Urothelium cell line (cell line): ENCODE measurements around the gene RSPH6A.

Source experiments
- DNase-seq: peaks from one replicate; pipeline ENCODE4 v3.0.0; 2011; ENCODE audit warnings: low spot score, mixed read lengths
- FAIRE-seq: peaks from 2 replicates; lab custom pipeline; 2011; peaks lifted over from hg19 to GRCh38; lab: Jason Lieb, UNC

Gene RSPH6A

DNA sequence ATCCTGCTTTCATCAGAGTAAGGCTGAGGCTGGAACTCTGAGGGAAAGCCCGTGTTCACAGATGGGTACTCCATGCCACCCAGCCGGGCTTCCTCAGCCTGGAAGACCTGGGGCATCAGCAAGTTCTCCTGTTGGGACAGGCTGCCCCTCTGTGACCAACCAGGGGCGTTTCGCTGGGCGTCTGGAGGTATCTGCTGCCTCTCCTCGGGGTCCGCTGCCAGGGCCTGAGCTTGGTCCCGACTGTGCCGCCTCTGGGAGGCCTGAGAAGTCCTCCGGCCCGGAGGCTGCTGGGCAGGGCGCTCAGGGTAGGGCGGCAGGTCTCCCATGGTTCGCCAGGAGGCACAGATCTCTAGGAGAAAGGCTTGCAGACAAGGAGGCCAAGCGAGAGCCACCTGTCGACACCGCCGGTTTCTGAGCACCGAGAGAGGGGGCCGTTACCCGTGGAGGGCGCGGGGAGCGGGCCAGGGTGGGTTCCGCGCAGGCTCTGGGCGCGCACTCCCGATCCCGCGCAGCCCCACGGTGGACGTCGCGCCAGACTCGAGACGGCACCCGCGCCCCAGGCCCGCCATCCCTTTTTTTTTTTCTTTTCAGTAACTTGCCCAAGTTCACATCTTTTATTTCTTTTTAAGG is at the start of gene RSPH6A:
RSPH6A (minus strand) TSS at position 458 of the 630 bp plus-strand sequence; CDS start at position 326, 132 bp downstream.
- DNase-seq (no peak), FAIRE-seq (no peak)

DNA sequence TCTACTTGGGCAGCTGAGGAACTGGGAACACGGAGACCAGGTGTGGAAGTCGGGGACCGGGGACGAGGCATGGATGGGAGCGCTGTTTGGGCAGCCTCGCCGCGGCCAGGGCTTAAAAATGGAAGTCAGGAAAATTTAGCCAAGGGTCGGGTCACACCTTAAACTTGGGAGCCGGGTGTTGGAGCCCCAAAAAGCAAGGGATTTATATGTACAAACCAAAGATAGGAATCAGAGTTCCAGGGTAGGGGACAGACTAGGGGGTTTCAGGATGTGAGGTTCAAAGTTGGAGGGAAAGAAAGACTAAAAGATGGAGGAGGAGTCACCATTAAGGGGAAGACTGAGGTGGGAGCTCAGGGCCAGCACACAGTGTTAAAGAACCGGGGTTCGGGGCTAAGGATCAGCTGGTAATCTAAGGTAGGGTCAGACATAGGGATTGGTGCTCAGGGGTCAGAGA is 49.5 kb upstream of the RSPH6A start:
- no peak for DNase-seq
- no peak for FAIRE-seq

DNA sequence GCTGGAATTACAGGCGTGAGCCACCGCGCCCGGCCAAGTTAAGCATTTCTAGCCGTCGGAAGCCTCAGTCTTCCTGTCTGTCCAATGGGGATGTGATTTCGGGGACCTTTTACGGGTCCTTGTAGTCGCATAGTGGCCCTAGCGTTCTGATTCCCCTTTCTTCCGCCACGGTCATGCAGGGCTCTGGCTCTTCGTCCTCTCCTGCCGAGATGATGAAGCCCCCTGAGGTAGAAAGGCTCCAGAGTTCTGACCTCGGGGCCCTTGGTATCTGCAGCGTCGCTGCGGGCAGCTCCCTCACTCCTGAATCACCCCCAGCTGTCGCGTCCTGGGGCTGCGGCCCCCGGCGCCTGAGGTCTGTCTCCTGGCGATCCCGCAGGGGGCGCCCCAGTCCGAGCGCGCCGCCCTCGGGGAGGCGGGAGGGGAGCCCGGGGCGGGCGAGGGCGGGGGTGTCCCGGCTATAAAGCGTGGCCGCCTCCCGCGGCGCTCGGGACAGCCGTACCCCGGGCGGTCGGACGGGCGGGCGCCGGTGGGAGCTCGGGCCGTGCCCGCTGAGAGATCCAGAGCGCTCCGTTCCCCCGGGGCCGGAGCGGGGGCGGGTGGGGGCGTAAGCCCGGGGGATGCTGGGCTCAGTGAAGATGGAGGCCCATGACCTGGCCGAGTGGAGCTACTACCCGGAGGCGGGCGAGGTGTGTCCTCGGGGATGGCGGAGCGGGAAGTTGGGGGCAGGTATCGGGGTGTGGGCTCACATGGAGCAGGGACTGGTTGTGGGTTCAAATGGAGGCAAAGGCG is 48.9 kb upstream of the RSPH6A start, which contains the start of gene FOXA3:
FOXA3 (plus strand) TSS at position 487 of the 789 bp plus-strand sequence; CDS start at position 618, 131 bp downstream.
- FAIRE-seq (no peak), DNase-seq (peak; percentile 73)

GRCh38 chr19:45863335-45863839 is 48.3 kb upstream of the RSPH6A start:
- no peak for FAIRE-seq
- no peak for DNase-seq

- FAIRE-seq (peak; percentile 94), DNase-seq (peak; percentile 100)
These were observed 47.6 kb upstream of the RSPH6A start, which contains the start of gene SYMPK for GRCh38 chr19:45862564-45863334. Gene SYMPK, minus strand, starts transcription at chr19:45863147. Its CDS starts 8,652 bp downstream, at chr19:45854495.

GRCh38 chr19:45862271-45862563 is 47.1 kb upstream of the RSPH6A start:
- DNase-seq: no peak
- FAIRE-seq: no peak

DNA sequence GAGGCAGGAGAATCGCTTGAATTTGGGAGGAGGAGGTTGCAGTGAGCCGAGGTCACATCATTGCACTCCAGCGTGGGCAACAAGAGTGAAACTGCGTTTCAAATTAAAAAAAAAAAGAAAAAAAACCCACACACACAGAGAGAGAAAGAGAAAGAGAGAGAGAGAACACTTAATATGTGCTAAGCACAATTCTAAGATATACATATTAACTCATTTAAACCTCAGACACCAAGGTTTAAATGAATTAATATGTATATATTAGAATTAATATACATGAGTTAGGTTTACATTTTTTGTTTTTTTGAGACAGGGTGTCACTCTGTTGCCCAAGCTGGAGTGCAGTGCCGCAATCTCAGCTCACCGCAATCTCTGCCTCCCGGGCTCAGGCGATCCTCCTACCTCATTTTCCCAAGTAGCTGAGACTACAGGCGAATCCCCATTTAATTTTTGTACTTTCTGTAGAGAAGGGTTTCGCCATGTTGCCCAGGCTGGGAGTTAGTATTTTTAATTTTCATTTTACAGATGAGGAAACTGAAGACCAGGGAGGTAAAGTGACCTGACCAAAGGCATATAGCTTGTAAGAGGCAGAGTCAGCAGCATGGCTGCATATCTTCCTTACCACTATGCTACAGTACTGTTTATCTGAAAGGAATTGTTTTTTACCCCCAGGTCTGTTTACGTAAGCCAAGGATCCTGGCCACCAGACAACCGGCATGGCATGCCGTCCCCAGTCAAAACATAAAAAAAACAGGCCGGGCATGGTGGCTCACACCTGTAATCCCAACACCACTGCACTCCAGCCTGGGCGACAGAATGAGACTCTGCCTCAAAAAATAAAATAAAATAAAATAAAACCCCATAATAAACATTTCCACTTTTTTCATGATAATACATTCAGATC is 45.5 kb upstream of the RSPH6A start:
- DNase-seq (no peak), FAIRE-seq (no peak)

GRCh38 chr19:45854167-45854778 is 39.2 kb upstream of the RSPH6A start:
- DNase-seq: no peak
- FAIRE-seq: no peak

DNA sequence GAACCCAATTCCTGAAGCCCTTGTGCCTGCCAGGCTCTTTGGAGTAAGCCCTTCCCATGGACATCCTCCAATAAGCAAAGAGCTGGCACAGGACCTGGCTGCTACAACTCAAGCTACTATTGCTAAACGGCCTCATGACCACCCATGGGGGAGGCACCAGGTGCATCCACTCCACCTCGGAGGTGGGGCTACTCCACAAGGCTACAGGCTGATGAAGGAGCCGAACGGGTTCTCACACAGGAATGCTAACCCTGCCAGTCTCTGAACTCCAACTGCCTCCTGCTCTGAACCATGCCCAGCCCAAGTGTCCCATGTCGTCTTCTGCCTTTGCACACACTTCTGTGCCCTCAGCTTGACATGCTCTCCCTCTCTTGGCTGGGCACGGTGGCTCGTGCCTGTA is 37.9 kb upstream of the RSPH6A start:
- FAIRE-seq (no peak), DNase-seq (no peak)

DNA sequence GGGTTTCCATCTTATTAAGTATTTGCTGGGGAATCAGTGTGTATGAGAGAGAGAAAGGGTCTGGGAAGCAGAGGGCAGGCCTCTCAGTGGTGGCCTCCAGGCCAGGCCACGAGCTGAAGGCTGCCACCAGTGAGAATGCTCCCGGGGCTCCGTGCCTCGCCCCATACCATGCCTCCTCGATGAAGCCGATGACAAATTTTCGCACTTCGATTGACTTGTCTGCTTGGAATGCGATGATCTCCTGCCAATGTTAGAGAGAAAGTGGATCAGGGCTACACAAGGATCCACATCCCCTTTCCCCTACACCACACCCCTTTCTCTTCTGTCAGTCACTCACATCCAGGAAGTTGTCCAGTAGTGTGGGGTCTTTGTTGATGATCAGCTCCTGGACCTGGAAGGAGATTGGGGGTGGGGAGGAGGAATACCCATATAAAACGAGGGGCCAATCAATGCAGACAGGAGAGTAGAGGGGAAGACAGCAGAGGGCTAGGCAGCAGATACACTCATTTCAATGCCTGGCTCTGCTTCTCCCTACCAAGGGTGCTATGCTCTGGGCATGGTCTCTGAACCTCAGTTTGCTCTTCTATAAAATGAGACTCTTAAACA is 37.1 kb upstream of the RSPH6A start:
- DNase-seq (no peak), FAIRE-seq (no peak)

DNA sequence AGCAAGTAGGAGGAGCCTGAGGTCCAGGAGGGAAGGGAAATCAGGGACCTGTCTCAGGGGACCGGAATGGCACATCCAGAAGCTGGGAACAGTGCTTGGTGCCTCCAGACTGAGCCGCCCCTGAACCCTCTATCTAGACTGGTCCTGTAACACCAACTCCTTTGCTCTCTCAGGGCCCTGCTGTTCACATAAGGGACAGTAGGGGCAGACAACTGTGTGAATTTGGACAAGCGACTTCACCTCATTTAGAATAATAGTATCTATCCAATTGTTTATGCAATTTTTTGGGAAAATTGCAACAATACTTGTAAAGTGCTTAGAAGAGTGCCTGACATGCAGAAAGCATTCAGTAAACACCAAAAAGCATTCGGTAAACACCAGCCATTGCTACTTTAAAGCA is 33.8 kb upstream of the RSPH6A start:
- FAIRE-seq (no peak), DNase-seq (no peak)

DNA sequence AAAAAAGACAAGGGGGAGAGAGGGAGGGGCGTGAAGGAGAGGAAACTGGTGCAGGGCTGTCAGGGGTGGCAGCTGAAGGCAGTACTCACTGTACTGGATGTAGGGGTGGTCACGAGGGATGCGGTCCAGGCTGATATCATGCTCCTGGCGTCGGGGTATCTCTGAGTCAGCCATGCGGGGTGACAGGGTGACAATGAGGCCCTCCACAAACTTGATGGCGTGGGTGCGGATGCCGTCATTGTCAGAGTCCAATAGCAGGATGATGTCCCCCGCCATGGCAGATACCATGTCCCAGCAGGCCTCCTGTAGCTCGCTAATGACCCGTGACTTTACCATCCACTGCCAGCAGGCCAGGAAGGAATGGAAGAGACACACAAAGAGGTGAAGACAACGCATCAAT is 32.6 kb upstream of the RSPH6A start:
- DNase-seq: no peak
- FAIRE-seq: no peak

DNA sequence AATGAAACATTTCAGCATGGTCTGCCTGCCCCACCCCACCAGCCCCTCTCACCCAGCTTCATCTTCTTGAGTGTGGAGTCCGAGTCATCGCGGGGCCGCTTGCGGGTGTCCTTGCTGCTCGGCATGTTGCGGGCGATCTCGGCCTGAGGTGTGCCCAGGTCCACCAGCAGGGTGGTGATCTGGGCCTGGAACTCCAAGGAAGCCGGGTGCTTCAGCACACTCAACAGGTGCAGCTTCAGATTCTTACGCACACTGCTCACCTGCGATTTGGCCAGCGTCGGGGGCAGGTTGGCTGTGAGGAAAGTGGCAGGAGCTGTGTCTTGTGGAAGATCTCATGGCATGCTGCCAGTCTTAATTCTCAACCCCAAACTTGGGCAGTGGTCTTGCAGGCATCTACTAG is 27.1 kb upstream of the RSPH6A start:
- DNase-seq: no peak
- FAIRE-seq: no peak

DNA sequence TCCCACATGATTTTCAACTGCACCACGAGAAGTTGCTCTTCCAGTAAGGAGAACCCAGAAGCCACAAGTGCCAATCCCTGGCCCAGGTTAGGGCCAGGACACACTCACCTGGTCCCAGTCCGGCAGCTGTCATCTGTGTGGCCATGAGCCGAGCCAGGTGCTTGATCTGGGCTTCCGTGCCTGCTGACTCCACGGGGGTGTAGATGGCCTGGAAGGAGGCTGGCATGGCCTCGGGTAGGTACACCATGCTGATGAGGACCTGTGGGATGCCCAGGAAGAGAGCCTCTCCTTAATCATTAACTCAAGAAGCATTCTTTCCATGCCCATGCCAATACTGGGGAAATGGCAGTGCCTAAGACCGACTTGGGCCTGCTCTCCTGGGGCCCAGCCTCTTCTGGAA is 19.9 kb upstream of the RSPH6A start:
- DNase-seq (no peak), FAIRE-seq (no peak)

GRCh38 chr19:45828945-45829344 is 13.8 kb upstream of the RSPH6A start:
- no peak for FAIRE-seq
- DNase-seq: no peak

DNA sequence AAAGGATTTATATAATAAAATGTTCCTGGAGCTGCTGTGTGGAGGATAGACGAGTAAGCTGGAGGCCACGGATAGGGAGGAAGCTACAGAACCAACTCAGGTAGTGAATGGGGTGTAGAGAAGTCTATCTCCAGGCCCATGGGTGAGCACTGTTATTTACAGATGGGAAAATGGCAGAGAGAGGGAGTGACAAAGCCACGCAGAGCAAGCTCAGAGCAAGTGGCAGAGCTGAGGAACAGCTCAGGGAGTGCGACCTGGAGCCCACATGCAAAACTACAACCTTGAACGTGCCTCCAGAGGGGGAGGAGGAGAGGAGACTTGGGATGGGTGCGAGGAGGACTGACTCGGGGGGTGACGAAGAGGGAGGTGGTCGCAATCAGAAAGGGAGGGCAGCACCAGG is 13.4 kb upstream of the RSPH6A start:
- no peak for FAIRE-seq
- DNase-seq: no peak

- FAIRE-seq: no peak
These were observed 12.5 kb upstream of the RSPH6A start for GRCh38 chr19:45827459-45828093.

DNA sequence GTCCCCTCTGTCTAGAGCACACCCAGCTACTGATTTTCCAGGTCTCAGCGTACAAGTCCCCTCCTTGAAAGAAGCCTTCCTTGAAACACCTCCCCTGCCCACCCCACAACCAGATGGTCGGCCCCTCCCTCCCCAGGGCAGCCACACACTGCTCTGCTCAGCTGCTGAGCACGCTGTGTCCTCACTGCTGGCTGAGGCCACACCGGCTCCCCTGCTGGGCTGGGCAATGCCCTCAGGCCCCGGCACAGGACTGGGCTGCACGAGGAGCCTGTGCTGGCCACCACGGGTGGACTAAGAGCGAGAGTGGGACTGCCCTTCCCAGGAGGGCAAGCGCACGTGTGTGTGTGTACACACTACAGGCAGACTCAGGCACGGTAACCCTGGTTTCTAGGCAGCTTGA is 11.8 kb upstream of the RSPH6A start:
- FAIRE-seq (no peak), DNase-seq (no peak)

More at GRCh38 chr19:45827459-45828093, 12.5 kb upstream of the RSPH6A start:
- DNase-seq: no peak
